ENCODE data around the gene SNAPC5. TPM values are rescaled to one million over a fixed set of nuclear protein-coding genes. Genes with fewer than 3 reads are reported as not detected.

The SNAPC5 gene
- total and polyA plus RNA-seq, 2 of the 8 experiments (the other 6 are each of a cell fraction or from before 2014, with no cell fraction given) = 18.7 to 23.1 TPM

- TF ChIP-seq CHD7 (IDR thresholded peaks at IDR 0.05; ENCODE audit: insufficient replicate concordance, low read length) = no peak
- no peak for TF ChIP-seq SIX5 (IDR thresholded peaks at IDR 0.05; ENCODE audit: low read depth, low read length)
- no peak for TF ChIP-seq JUND (IDR thresholded peaks at IDR 0.05; ENCODE audit: low read length)
- no peak for TF ChIP-seq EP300 (IDR thresholded peaks at IDR 0.05; ENCODE audit: borderline replicate concordance in 1 of 2, low read depth in 2 of 2, low read length in 2 of 2)
- TF ChIP-seq EGR1 (IDR thresholded peaks at IDR 0.05; ENCODE audit: borderline replicate concordance, low read depth, low read length) = no peak
- TF ChIP-seq POLR2AphosphoS5 (IDR thresholded peaks at IDR 0.05; ENCODE audit: low read depth, low read length) = peak; percentile 89
- TF ChIP-seq NRF1 (IDR thresholded peaks at IDR 0.05; ENCODE audit: low read depth, low read length) = no peak
- TF ChIP-seq SUZ12 (IDR thresholded peaks at IDR 0.05; ENCODE audit: low read length) = no peak
- TF ChIP-seq SP1 (IDR thresholded peaks at IDR 0.05; ENCODE audit: low read depth, low read length) = no peak
- no peak for TF ChIP-seq CEBPB (IDR thresholded peaks at IDR 0.05; ENCODE audit: low read depth, low read length)
- TF ChIP-seq RFX5 (IDR thresholded peaks at IDR 0.05; ENCODE audit: borderline replicate concordance, low read depth, low read length) = no peak
Observed at GRCh38 chr15:66498501-66499386, 1.2 kb upstream of the SNAPC5 start (continued).
